ENCODE data around the gene RIT2. TPM values are rescaled to one million over a fixed set of nuclear protein-coding genes. Genes with fewer than 3 reads are reported as not detected.

The RIT2 gene
- total RNA-seq, 4 donors from 2014 or later, result not detected

DNA sequence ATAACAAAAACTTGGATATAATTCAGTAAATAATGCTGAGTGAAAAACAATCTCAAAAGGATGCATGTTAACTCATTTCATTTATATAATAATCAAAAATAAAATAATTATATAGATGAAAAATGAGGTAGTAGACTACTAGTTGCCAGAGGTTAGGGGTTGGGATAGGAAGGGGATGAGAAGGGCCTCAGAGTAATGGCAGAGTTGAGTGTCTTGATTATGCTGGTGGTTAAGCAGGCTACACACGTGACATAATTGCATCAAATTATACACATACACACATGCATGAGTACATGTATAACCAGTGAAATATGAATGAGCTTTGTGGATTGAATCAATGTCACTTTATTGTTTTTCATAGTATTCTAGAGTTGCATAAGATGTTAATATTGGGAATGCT is 201.0 kb downstream of the RIT2 start:
- 80 to 86% methylated on average over 1 of the region's 1 CpG for WGBS, 2 donors (ENCODE audit: low coverage in 1 of 2)
- no peaks in the 10 kb centered on the region for H3K27me3 ChIP-seq
- H3K9me3 ChIP-seq, result no peaks in the 10 kb centered on the region
- H3K27ac ChIP-seq, result no peak overlapping the region
- H3K4me1 ChIP-seq, result no peaks in the 10 kb centered on the region
- no peaks in the 10 kb centered on the region for H3K36me3 ChIP-seq
- no peak for ATAC-seq
- H3K4me3 ChIP-seq, result no peak overlapping the region
- TF ChIP-seq EP300 (IDR thresholded peaks at IDR 0.05) (no peak), POLR2AphosphoS5 (IDR thresholded peaks at IDR 0.05) (no peak), POLR2A (IDR thresholded peaks at IDR 0.05) (no peak)
- TF ChIP-seq, protein P1, sequence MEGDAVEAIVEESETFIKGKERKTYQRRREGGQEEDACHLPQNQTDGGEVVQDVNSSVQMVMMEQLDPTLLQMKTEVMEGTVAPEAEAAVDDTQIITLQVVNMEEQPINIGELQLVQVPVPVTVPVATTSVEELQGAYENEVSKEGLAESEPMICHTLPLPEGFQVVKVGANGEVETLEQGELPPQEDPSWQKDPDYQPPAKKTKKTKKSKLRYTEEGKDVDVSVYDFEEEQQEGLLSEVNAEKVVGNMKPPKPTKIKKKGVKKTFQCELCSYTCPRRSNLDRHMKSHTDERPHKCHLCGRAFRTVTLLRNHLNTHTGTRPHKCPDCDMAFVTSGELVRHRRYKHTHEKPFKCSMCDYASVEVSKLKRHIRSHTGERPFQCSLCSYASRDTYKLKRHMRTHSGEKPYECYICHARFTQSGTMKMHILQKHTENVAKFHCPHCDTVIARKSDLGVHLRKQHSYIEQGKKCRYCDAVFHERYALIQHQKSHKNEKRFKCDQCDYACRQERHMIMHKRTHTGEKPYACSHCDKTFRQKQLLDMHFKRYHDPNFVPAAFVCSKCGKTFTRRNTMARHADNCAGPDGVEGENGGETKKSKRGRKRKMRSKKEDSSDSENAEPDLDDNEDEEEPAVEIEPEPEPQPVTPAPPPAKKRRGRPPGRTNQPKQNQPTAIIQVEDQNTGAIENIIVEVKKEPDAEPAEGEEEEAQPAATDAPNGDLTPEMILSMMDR (IDR thresholded peaks at IDR 0.05), result no peak

DNA sequence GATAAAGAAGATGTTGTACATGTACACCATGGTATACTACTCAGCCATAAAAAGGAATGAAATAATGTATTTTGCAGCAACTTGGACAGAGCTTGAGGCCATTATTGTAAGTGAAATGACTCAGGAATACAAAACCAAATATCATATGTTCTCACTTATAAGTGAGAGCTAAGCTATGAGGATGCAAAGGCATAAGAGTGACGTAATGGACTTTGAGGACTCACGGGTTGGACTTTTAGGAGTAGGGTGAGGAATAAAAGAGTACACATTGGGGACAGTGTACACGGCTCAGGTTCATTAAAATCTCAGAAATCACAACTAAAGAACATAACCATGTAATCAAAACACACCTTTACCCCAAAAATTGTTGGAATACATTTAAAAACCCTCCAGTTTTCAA is 206.4 kb downstream of the RIT2 start:
- no peak for TF ChIP-seq POLR2AphosphoS5 (IDR thresholded peaks at IDR 0.05)
- TF ChIP-seq, protein P1 (IDR thresholded peaks at IDR 0.05), result no peak
- TF ChIP-seq EP300 (IDR thresholded peaks at IDR 0.05), result no peak
- no peak for TF ChIP-seq POLR2A (IDR thresholded peaks at IDR 0.05)
- Histone ChIP-seq H3K27ac (no peak overlapping the region), H3K36me3 (no peaks in the 10 kb centered on the region), H3K4me3 (no peak overlapping the region), H3K9me3 (no peaks in the 10 kb centered on the region), H3K27me3 (no peaks in the 10 kb centered on the region), H3K4me1 (no peaks in the 10 kb centered on the region)
- WGBS, 2 donors (ENCODE audit: low coverage in 1 of 2), result 87 to 97% methylated on average over 3 of the region's 3 CpGs
- ATAC-seq, result no peak

DNA sequence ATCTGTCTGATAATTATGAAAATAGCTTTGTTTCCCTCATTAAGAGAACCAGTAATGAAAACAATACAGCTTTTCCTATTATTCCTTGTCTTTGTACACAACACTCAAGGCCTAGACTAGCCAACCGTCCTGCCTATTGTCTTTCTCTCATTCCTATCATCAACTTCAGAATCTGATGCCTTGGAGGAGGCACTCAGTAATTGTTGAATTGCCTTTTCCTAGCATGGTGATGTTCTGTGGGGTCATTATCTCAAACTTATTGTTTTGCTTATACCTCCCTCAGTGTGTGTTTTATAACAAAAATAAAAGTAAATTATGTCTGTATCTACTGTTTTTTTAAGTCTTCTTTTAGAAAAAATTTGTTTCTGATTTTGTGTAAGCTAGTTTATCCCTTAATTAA is 208.7 kb downstream of the RIT2 start:
- 71 to 90% methylated on average over 1 of the region's 1 CpG for WGBS, 2 donors (ENCODE audit: low coverage in 1 of 2)
- Histone ChIP-seq H3K9me3 (no peaks in the 10 kb centered on the region), H3K27ac (no peak overlapping the region), H3K36me3 (no peaks in the 10 kb centered on the region), H3K27me3 (no peaks in the 10 kb centered on the region), H3K4me3 (no peak overlapping the region), H3K4me1 (no peaks in the 10 kb centered on the region)
- ATAC-seq, result no peak
- TF ChIP-seq, protein P1 (IDR thresholded peaks at IDR 0.05), result no peak
- TF ChIP-seq POLR2AphosphoS5 (IDR thresholded peaks at IDR 0.05), result no peak
- TF ChIP-seq POLR2A (IDR thresholded peaks at IDR 0.05), result no peak
- TF ChIP-seq EP300 (IDR thresholded peaks at IDR 0.05), result no peak

DNA sequence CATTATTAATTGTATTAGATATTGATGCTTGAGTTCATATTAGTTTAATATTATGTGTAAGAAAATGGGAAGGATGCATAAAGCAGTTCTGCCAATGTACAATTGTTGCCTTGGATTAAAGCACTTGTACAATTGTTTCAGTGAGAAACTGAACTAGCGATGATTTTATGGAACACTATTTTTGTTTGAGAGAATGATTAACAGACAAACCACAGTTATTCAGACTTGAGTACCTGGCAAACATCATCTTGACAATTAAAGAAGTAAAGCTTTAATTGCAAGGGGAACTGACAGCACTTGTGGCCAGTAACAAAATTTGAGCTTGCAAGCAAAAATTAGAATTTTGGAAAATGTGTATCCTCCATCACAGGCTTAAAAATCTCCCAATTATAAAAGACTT is 214.3 kb downstream of the RIT2 start:
- 67 to 74% methylated on average over 1 of the region's 1 CpG for WGBS, 2 donors (ENCODE audit: low coverage in 1 of 2)
- H3K36me3 ChIP-seq, result no peaks in the 10 kb centered on the region
- no peaks in the 10 kb centered on the region for H3K4me1 ChIP-seq
- no peak for ATAC-seq
- no peaks in the 10 kb centered on the region for H3K9me3 ChIP-seq
- TF ChIP-seq POLR2A (IDR thresholded peaks at IDR 0.05) (no peak), EP300 (IDR thresholded peaks at IDR 0.05) (no peak), POLR2AphosphoS5 (IDR thresholded peaks at IDR 0.05) (no peak)
- TF ChIP-seq, protein P1 (IDR thresholded peaks at IDR 0.05), result no peak
- H3K4me3 ChIP-seq, result no peak overlapping the region
- no peak overlapping the region for H3K27ac ChIP-seq
- H3K27me3 ChIP-seq, result no peaks in the 10 kb centered on the region

DNA sequence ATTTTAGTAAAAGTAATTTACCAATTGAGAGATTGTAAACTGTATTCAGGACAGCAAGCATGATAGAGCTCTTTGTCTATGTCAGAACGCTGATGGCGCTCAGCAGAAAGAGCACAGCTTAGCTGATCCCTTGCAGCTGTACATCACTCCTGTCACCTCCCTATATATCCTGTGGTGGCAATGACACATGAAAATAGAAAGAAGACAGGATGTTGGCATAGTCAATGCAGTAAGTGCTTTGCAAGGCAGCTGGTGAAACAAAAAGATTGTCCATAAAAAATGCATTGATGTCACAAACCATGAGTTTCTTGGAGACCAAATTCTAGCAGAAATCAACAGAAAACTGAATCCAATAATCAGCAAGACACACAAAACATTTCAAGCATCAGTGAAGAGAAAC is 221.5 kb downstream of the RIT2 start:
- Histone ChIP-seq H3K36me3 (no peaks in the 10 kb centered on the region), H3K4me3 (no peak overlapping the region), H3K27me3 (no peaks in the 10 kb centered on the region), H3K4me1 (peaks cover 0 to 5% (median 0%) of the 10 kb centered on the region in 3 donors), H3K27ac (no peak overlapping the region), H3K9me3 (no peaks in the 10 kb centered on the region)
- 70 to 75% methylated on average over 2 of the region's 2 CpGs for WGBS, 2 donors (ENCODE audit: low coverage in 1 of 2)
- TF ChIP-seq, protein P1 (IDR thresholded peaks at IDR 0.05), result no peak
- no peak for TF ChIP-seq EP300 (IDR thresholded peaks at IDR 0.05)
- TF ChIP-seq POLR2A (IDR thresholded peaks at IDR 0.05), result no peak
- TF ChIP-seq POLR2AphosphoS5 (IDR thresholded peaks at IDR 0.05), result no peak
- no peak for ATAC-seq
